HCT116 (cell line): ENCODE measurements around the gene SRCAP. TPM values are rescaled to one million over a fixed set of nuclear protein-coding genes. Genes with fewer than 3 reads are reported as not detected.

Experiments
- CEBPB ChIP-seq: IDR thresholded peaks from 2 replicates; pipeline ENCODE4 v1.6.1; 2012; ENCODE audit warnings: low read depth
- EGR1 ChIP-seq: IDR thresholded peaks from 2 replicates; pipeline ENCODE4 v1.6.1; 2012; ENCODE audit warnings: low read depth
- ELF1 ChIP-seq: IDR thresholded peaks from 2 replicates; pipeline ENCODE4 v1.6.1; 2012; ENCODE audit warnings: low read depth, borderline replicate concordance
- EZH2 ChIP-seq: fragments of 200-600 bp; sonication (generic); IDR thresholded peaks from 2 replicates; pipeline ENCODE4 v1.6.1; 2017; ENCODE audit warnings: antibody characterized with exemption, mixed run types
- EZH2phosphoT487 ChIP-seq: fragments of 200-600 bp; IDR thresholded peaks from 2 replicates; pipeline ENCODE4 v1.6.1; 2018; ENCODE audit warnings: antibody characterized with exemption, borderline replicate concordance
- POLR2AphosphoS5 ChIP-seq: IDR thresholded peaks from 2 replicates; pipeline ENCODE4 v1.6.1; 2011; ENCODE audit warnings: mild to moderate bottlenecking, low read depth, low read length, moderate library complexity
- RAD21 ChIP-seq: IDR thresholded peaks from 2 replicates; pipeline ENCODE4 v1.6.1; 2012; ENCODE audit warnings: low read depth, mild to moderate bottlenecking
- SP1 ChIP-seq: IDR thresholded peaks from 2 replicates; pipeline ENCODE4 v1.6.1; 2012; ENCODE audit warnings: low read depth
- SRF ChIP-seq: IDR thresholded peaks from 2 replicates; pipeline ENCODE4 v1.6.1; 2012; ENCODE audit warnings: low read depth
- YY1 ChIP-seq: IDR thresholded peaks from 2 replicates; pipeline ENCODE4 v1.6.1; 2011; ENCODE audit warnings: low read length, low read depth, moderate library complexity, mild to moderate bottlenecking; ENCODE audit not compliant: insufficient replicate concordance; ENCODE audit errors: extremely low read depth
- ZNF274 ChIP-seq: fragments of 200-500 bp; sonication (Bioruptor generic); IDR thresholded peaks from 2 replicates; pipeline ENCODE4 v1.6.1; 2014; ENCODE audit warnings: mild to moderate bottlenecking, low read depth, low read length, inconsistent platforms
- total RNA-seq: library from RNA; stranded (reverse); gene quantifications from one replicate; pipeline ENCODE4 v1.2.1, GENCODE V29; 2021; ENCODE audit not compliant: unreplicated experiment
- TF ChIP-seq, protein P1 (sequence below): IDR thresholded peaks from 2 replicates; pipeline ENCODE4 v1.6.1; 2011; ENCODE audit warnings: mild to moderate bottlenecking, low read length, moderate library complexity; ENCODE audit not compliant: insufficient replicate concordance; ENCODE audit errors: extremely low read depth
- TF ChIP-seq, protein P2 (sequence below): IDR thresholded peaks from 2 replicates; pipeline ENCODE4 v1.6.1; 2012
- TF ChIP-seq, protein P3 (sequence below): IDR thresholded peaks from 2 replicates; pipeline ENCODE4 v1.6.1; 2012

The SRCAP gene
- total RNA-seq, 1 experiment from 2014 or later, result 59.6 TPM

DNA sequence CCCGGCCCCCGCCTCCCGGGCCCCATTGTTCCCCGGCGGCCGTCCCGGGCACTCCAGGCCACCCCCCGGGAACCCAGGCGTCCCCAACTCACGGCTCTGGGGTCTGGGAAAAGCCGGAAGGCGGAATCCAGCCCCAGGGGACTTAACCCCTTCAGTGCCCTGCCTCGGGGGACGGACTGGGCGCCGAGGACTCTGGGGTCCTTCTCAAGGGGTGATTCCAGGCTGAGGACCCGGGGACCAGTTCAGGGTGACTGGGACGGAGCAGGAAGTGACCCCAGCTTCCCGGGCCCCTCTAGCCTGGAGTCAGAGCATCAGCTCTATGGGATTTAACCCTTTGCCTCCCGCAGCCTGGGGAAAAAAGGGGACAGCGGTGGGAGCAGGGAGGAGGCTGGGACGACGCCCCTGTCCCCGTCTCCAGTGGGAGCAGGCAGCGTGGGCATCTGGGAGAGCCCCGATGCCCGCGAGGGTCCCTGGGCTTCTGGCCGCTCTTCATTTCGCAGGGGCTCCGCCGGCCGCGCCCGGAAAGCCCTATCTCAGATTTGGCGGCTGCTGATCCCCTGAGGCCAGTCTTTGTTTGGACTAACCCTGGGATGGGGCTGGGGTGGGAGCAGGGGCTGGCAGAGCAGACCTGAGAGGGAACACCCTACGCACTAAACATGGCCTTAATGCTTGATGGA is 88.1 kb downstream of the SRCAP start, which contains the start of gene ZNF629 (continued):
- TF ChIP-seq, protein P1, sequence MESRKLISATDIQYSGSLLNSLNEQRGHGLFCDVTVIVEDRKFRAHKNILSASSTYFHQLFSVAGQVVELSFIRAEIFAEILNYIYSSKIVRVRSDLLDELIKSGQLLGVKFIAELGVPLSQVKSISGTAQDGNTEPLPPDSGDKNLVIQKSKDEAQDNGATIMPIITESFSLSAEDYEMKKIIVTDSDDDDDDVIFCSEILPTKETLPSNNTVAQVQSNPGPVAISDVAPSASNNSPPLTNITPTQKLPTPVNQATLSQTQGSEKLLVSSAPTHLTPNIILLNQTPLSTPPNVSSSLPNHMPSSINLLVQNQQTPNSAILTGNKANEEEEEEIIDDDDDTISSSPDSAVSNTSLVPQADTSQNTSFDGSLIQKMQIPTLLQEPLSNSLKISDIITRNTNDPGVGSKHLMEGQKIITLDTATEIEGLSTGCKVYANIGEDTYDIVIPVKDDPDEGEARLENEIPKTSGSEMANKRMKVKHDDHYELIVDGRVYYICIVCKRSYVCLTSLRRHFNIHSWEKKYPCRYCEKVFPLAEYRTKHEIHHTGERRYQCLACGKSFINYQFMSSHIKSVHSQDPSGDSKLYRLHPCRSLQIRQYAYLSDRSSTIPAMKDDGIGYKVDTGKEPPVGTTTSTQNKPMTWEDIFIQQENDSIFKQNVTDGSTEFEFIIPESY, result no peak
- TF ChIP-seq EZH2phosphoT487 (no peak), CEBPB (no peak), EGR1 (peak; percentile 26; the same call in 1 of the 2 replicates), ZNF274 (no peak), SRF (no peak), RAD21 (no peak), YY1 (peak; percentile 13), SP1 (peak; percentile 47; the same call in 1 of the 2 replicates), POLR2AphosphoS5 (peak; percentile 70), EZH2 (no peak), ELF1 (peak; percentile 83; the same call in 1 of the 2 replicates)
- TF ChIP-seq, protein P2, sequence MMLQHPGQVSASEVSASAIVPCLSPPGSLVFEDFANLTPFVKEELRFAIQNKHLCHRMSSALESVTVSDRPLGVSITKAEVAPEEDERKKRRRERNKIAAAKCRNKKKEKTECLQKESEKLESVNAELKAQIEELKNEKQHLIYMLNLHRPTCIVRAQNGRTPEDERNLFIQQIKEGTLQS, result no peak
- TF ChIP-seq, protein P3, sequence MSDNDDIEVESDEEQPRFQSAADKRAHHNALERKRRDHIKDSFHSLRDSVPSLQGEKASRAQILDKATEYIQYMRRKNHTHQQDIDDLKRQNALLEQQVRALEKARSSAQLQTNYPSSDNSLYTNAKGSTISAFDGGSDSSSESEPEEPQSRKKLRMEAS, result no peak; the same call in 1 of the 2 replicates
